Immature natural killer cell (primary cell): Measurements from ENCODE around the gene FBXL20. TPM values are rescaled to one million over a fixed set of nuclear protein-coding genes. Genes with fewer than 3 reads are reported as not detected.

Experiments used
- polyA plus RNA-seq, 3 donors: library from polyadenylated mRNA; unstranded; fragments of 300-500 nt; fragmentation: Illumina TruSeq; gene quantifications; one replicate each; pipeline ENCODE4 v1.2.3, GENCODE V29; 2021

FBXL20 gene
- polyA plus RNA-seq, 3 donors from 2014 or later: 0.55 to 4.9 (median 2.4) TPM

Other genes with a start within 250 kb of the FBXL20 start
- 1 to 10 TPM; 2.8 to 9.7 (median 6.8) TPM for gene PLXDC1, start 250.0 kb downstream of the FBXL20 start, polyA plus RNA-seq
- gene ARL5C, start 235.5 kb downstream of the FBXL20 start, polyA plus RNA-seq: not detected
- 1 to 10 TPM in 1 of 3 donors, under 1 TPM in 1, not detected in 1; 0.48 to 5.0 TPM for gene CACNB1, start 204.0 kb downstream of the FBXL20 start, polyA plus RNA-seq
- gene RPL19, start 201.3 kb downstream of the FBXL20 start, polyA plus RNA-seq: 1,000 to 10,000 TPM; 1,129 to 1,798 (median 1,451) TPM
- not detected for gene STAC2, start 175.7 kb downstream of the FBXL20 start, polyA plus RNA-seq
- 10 to 100 TPM in 2 of 3 donors, 1 to 10 TPM in 1; 8.6 to 27.2 (median 12.0) TPM for gene MED1, start 49.6 kb upstream of the FBXL20 start, polyA plus RNA-seq
- 1 to 10 TPM in 2 of 3 donors, under 1 TPM in 1; 0.12 to 5.9 (median 1.7) TPM for gene CDK12, start 59.9 kb upstream of the FBXL20 start, polyA plus RNA-seq
- not detected for gene NEUROD2, start 206.3 kb upstream of the FBXL20 start, polyA plus RNA-seq
- gene PPP1R1B, start 225.3 kb upstream of the FBXL20 start, polyA plus RNA-seq: not detected
- 10 to 100 TPM; 45.1 to 88.6 (median 78.5) TPM for gene STARD3, start 235.5 kb upstream of the FBXL20 start, polyA plus RNA-seq